IPS DF 4.7 (cell line): ENCODE results near the gene ROR2.

Experiments
- DNase-seq: peaks from one replicate; pipeline ENCODE4 v3.0.0-alpha.2; 2013; ENCODE audit warnings: low spot score; ENCODE audit errors: extremely low read depth

Gene ROR2

GRCh38 chr9:91589101-91589553 is 360.9 kb downstream of the ROR2 start:
- no peak for DNase-seq

- DNase-seq, result no peak
Observed at GRCh38 chr9:91586282-91586681, 363.7 kb downstream of the ROR2 start.

GRCh38 chr9:91583966-91584365 is 366.1 kb downstream of the ROR2 start:
- DNase-seq, result no peak

GRCh38 chr9:91583161-91583875 is 366.7 kb downstream of the ROR2 start:
- no peak for DNase-seq

GRCh38 chr9:91582181-91582580 is 367.8 kb downstream of the ROR2 start:
- no peak for DNase-seq

GRCh38 chr9:91580136-91580535 is 369.9 kb downstream of the ROR2 start:
- DNase-seq, result no peak

- no peak for DNase-seq
Observed at GRCh38 chr9:91578911-91579310, 371.1 kb downstream of the ROR2 start.

- no peak for DNase-seq
Observed at GRCh38 chr9:91577633-91578061, 372.4 kb downstream of the ROR2 start.

GRCh38 chr9:91572811-91573210 is 377.2 kb downstream of the ROR2 start:
- no peak for DNase-seq

- DNase-seq, result no peak
Observed at GRCh38 chr9:91572044-91572443, 378.0 kb downstream of the ROR2 start.

GRCh38 chr9:91571036-91571435 is 379.0 kb downstream of the ROR2 start:
- no peak for DNase-seq

- no peak for DNase-seq
Observed at GRCh38 chr9:91567642-91568274, 382.3 kb downstream of the ROR2 start.

- DNase-seq, result no peak
Observed at GRCh38 chr9:91564081-91564670, 385.9 kb downstream of the ROR2 start.

GRCh38 chr9:91562416-91562815 is 387.6 kb downstream of the ROR2 start:
- no peak for DNase-seq

- DNase-seq, result no peak
Observed at GRCh38 chr9:91560301-91560700, 389.7 kb downstream of the ROR2 start.

GRCh38 chr9:91558879-91559278 is 391.1 kb downstream of the ROR2 start:
- no peak for DNase-seq

- no peak for DNase-seq
Observed at GRCh38 chr9:91558395-91558794, 391.6 kb downstream of the ROR2 start.

- DNase-seq, result no peak
Observed at GRCh38 chr9:91557327-91557726, 392.7 kb downstream of the ROR2 start.

GRCh38 chr9:91555132-91555531 is 394.9 kb downstream of the ROR2 start:
- DNase-seq, result no peak

- DNase-seq, result no peak
Observed at GRCh38 chr9:91549177-91549576, 400.9 kb downstream of the ROR2 start.

GRCh38 chr9:91547081-91547480 is 402.9 kb downstream of the ROR2 start:
- DNase-seq, result no peak

GRCh38 chr9:91546574-91546973 is 403.5 kb downstream of the ROR2 start:
- DNase-seq, result no peak

- DNase-seq, result no peak
Observed at GRCh38 chr9:91541734-91542133, 408.3 kb downstream of the ROR2 start.
